Small intestine (tissue), 7 donors: ENCODE results near the gene DNAJB11. TPM values are rescaled to one million over a fixed set of nuclear protein-coding genes. Genes with fewer than 3 reads are reported as not detected.

Experiments used
- DNase-seq, 2 donors: peaks; one replicate each; pipeline versions ENCODE4 v3.0.0 to v3.0.0-alpha.2; 2013
- FAIRE-seq: peaks from 2 replicates; lab custom pipeline; 2012; peaks lifted over from hg19 to GRCh38; lab: Jason Lieb, UNC
- H3K27ac ChIP-seq, 3 donors: one replicate each; pipeline ENCODE4 v1.5.1; 2013; ENCODE audit warnings: low read length in 2 of 3, mild to moderate bottlenecking in 2 of 3, control low read depth in 1 of 3, inconsistent platforms in 1 of 3, low read depth in 1 of 3, moderate library complexity in 1 of 3
- H3K27me3 ChIP-seq, 3 donors: one replicate each; pipeline ENCODE4 v1.6.1; 2013; ENCODE audit warnings: low read length in 3 of 3, inconsistent platforms in 1 of 3; ENCODE audit not compliant: control insufficient read depth in 3 of 3, insufficient read depth in 3 of 3
- H3K36me3 ChIP-seq, 3 donors: one replicate each; pipeline ENCODE4 v1.6.1; 2013; ENCODE audit warnings: low read length in 3 of 3, inconsistent platforms in 1 of 3, low read depth in 1 of 3, mild to moderate bottlenecking in 1 of 3, moderate library complexity in 1 of 3; ENCODE audit not compliant: control insufficient read depth in 3 of 3, insufficient read depth in 2 of 3
- H3K4me1 ChIP-seq, 3 donors: one replicate each; pipeline ENCODE4 v1.6.1; 2013; ENCODE audit warnings: low read length in 2 of 3, inconsistent platforms in 1 of 3, low read depth in 1 of 3, mild to moderate bottlenecking in 1 of 3, moderate library complexity in 1 of 3; ENCODE audit not compliant: control insufficient read depth in 3 of 3, insufficient read depth in 2 of 3
- H3K4me3 ChIP-seq, 3 donors: one replicate each; pipeline ENCODE4 v1.5.1; 2013; ENCODE audit warnings: low read length in 3 of 3, control low read depth in 1 of 3, inconsistent platforms in 1 of 3, low read depth in 1 of 3, mild to moderate bottlenecking in 1 of 3, moderate library complexity in 1 of 3
- H3K9me3 ChIP-seq, 2 donors: one replicate each; pipeline ENCODE4 v1.6.1; 2013; ENCODE audit warnings: low read depth in 1 of 2, low read length in 1 of 2; ENCODE audit not compliant: control insufficient read depth in 2 of 2, insufficient read depth in 1 of 2
- WGBS, 3 donors: extraction: QIAGEN DNeasy Blood & Tissue Kit; methylation state at CpG; one replicate each; pipeline ENCODE4 v1.1.7; 2013; 5-methylcytosine and 5-hydroxymethylcytosine counted together
- polyA plus RNA-seq, 4 donors: library from polyadenylated mRNA; stranded (reverse) in 3 of 4; unstranded in 1 of 4; fragments of 200-250 nt in 3 of 4; fragments of 120-200 nt in 1 of 4; gene quantifications; one replicate each; pipeline versions ENCODE4 v1.2.1 to v1.2.3, GENCODE V29; 2013
- donor health status: healthy with polysubstance abuse.
- donor health status: control.
- donor health status: control.
- donor health status: Bipolar disorder and iron deficiency.
- donor health status: healthy.

The DNAJB11 gene
- polyA plus RNA-seq, 4 donors: 36.7 to 86.6 (median 52.7) TPM

- 56 to 77% (median 62%) methylated on average over 6 of the region's 6 CpGs for WGBS, 3 donors
- H3K27ac ChIP-seq: no peak overlapping the region
- H3K4me3 ChIP-seq: no peak overlapping the region
Measured at GRCh38 chr3:186614266-186614596, 43.7 kb downstream of the DNAJB11 start.

GRCh38 chr3:186614597-186615483, 44.3 kb downstream of the DNAJB11 start:
- DNase-seq (peak; percentile 78 to 90), FAIRE-seq (no peak)
- Histone ChIP-seq H3K4me1 (peaks cover 0 to 18% (median 0%) of the 10 kb centered on the region in 3 donors), H3K27me3 (peaks cover 0 to 2% (median 0%) of the 10 kb centered on the region in 3 donors), H3K9me3 (no peaks in the 10 kb centered on the region), H3K4me3 (no peak overlapping the region), H3K27ac (no peak overlapping the region), H3K36me3 (no peaks in the 10 kb centered on the region)
- WGBS, 3 donors: 31 to 37% (median 34%) methylated on average over 16 of the region's 16 CpGs

More at GRCh38 chr3:186614266-186614596, 43.7 kb downstream of the DNAJB11 start:
- Histone ChIP-seq H3K27me3 (peaks cover 0 to 2% (median 0%) of the 10 kb centered on the region in 3 donors), H3K36me3 (no peaks in the 10 kb centered on the region), H3K9me3 (no peaks in the 10 kb centered on the region), H3K4me1 (peaks cover 0 to 18% (median 0%) of the 10 kb centered on the region in 3 donors)
- FAIRE-seq (no peak), DNase-seq (no peak)

GRCh38 chr3:186616299-186616617, 45.7 kb downstream of the DNAJB11 start:
- H3K27me3 ChIP-seq: peaks cover 0 to 2% (median 0%) of the 10 kb centered on the region in 3 donors
- peaks cover 0 to 18% (median 0%) of the 10 kb centered on the region in 3 donors for H3K4me1 ChIP-seq
- H3K9me3 ChIP-seq: no peaks in the 10 kb centered on the region
- 86 to 90% (median 90%) methylated on average over 8 of the region's 8 CpGs for WGBS, 3 donors
- DNase-seq: no peak
- no peak overlapping the region for H3K27ac ChIP-seq
- H3K4me3 ChIP-seq: no peak overlapping the region
- no peaks in the 10 kb centered on the region for H3K36me3 ChIP-seq
- FAIRE-seq: no peak

GRCh38 chr3:186617036-186617946, 46.8 kb downstream of the DNAJB11 start:
- H3K4me3 ChIP-seq: no peak overlapping the region
- DNase-seq: peak; percentile 83 to 90
- FAIRE-seq: no peak

GRCh38 chr3:186618318-186618938, 47.9 kb downstream of the DNAJB11 start:
- peaks cover 0 to 2% (median 0%) of the 10 kb centered on the region in 3 donors for H3K4me1 ChIP-seq
- H3K27me3 ChIP-seq: no peaks in the 10 kb centered on the region
- H3K4me3 ChIP-seq: no peak overlapping the region
- FAIRE-seq (no peak), DNase-seq (no peak)
- no peaks in the 10 kb centered on the region for H3K36me3 ChIP-seq
- 88 to 92% (median 89%) methylated on average over 8 of the region's 8 CpGs for WGBS, 3 donors
- no peak overlapping the region for H3K27ac ChIP-seq
- H3K9me3 ChIP-seq: no peaks in the 10 kb centered on the region

More at GRCh38 chr3:186617036-186617946, 46.8 kb downstream of the DNAJB11 start:
- H3K36me3 ChIP-seq: no peaks in the 10 kb centered on the region
- 20 to 24% (median 20%) methylated on average over 30 to 31 of the region's 31 CpGs for WGBS, 3 donors
- peak overlapping the region in 1 of 3 donors; percentile 8 for H3K27ac ChIP-seq
- H3K9me3 ChIP-seq: no peaks in the 10 kb centered on the region
- H3K27me3 ChIP-seq: no peaks in the 10 kb centered on the region
- peaks cover 0 to 13% (median 0%) of the 10 kb centered on the region in 3 donors for H3K4me1 ChIP-seq

GRCh38 chr3:186619787-186620212, 49.3 kb downstream of the DNAJB11 start:
- no peaks in the 10 kb centered on the region for H3K36me3 ChIP-seq
- H3K4me1 ChIP-seq: peaks cover 0 to 2% (median 0%) of the 10 kb centered on the region in 3 donors
- FAIRE-seq (no peak), DNase-seq (no peak)
- no peak overlapping the region for H3K4me3 ChIP-seq
- H3K27me3 ChIP-seq: no peaks in the 10 kb centered on the region
- no peak overlapping the region for H3K27ac ChIP-seq
- 89 to 90% (median 90%) methylated on average over 5 of the region's 5 CpGs for whole genome bisulfite sequencing, 3 donors
- H3K9me3 ChIP-seq: no peaks in the 10 kb centered on the region

GRCh38 chr3:186620213-186621092, 49.9 kb downstream of the DNAJB11 start:
- Histone ChIP-seq H3K9me3 (no peaks in the 10 kb centered on the region), H3K4me1 (no peaks in the 10 kb centered on the region), H3K4me3 (no peak overlapping the region), H3K36me3 (no peaks in the 10 kb centered on the region), H3K27me3 (no peaks in the 10 kb centered on the region), H3K27ac (no peak overlapping the region)
- 72 to 88% (median 84%) methylated on average over 17 of the region's 17 CpGs for WGBS, 3 donors
- DNase-seq (no peak), FAIRE-seq (no peak)
